ENCODE measurements around the gene DGKZ. TPM values are rescaled to one million over a fixed set of nuclear protein-coding genes. Genes with fewer than 3 reads are reported as not detected.

Gene DGKZ
- total and polyA plus RNA-seq, 4 donors = 4.6 to 24.3 (median 14.4) TPM

DNA sequence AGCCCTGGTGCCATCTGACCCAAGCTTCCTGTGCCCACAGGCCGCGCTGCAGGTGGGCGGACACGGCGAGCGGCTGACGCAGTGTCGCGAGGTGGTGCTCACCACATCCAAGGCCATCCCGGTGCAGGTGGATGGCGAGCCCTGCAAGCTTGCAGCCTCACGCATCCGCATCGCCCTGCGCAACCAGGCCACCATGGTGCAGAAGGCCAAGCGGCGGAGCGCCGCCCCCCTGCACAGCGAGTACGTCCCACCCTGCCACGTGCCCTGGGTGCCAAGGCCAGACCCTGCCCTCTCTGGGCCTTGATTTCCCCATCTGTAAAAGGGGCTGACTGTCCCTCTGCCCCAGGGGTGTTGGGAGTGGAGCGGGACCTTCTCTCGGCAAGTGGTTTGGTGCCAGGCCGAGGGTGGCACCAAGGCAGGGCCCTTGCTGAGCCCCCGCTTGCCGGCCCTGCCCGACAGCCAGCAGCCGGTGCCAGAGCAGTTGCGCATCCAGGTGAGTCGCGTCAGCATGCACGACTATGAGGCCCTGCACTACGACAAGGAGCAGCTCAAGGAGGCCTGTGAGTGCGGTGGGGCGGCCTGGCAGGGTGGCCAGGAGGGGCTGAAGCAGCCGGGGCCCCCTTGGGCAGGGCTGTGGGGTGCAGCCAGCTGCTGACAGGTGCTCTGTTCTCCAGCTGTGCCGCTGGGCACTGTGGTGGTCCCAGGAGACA is 28.3 kb downstream of the DGKZ start:
- DNase-seq (ENCODE audit: low spot score) = no peak
- Histone ChIP-seq H3K4me3 (ENCODE audit: low read depth in 1 of 3, low read length in 3 of 3) (no peak overlapping the region), H3K36me3 (ENCODE audit: control insufficient read depth in 4 of 4, insufficient read depth in 3 of 4, low read depth in 1 of 4, low read length in 3 of 4) (peaks cover 7 to 47% (median 15%) of the 10 kb centered on the region in 4 donors), H3K27ac (ENCODE audit: low read depth in 1 of 2, low read length in 2 of 2) (no peak overlapping the region), H3K27me3 (ENCODE audit: control insufficient read depth in 4 of 4, insufficient read depth in 4 of 4, low read length in 3 of 4) (no peaks in the 10 kb centered on the region), H3K9me3 (ENCODE audit: control insufficient read depth in 4 of 4, low read length in 3 of 4) (no peaks in the 10 kb centered on the region), H3K4me1 (ENCODE audit: control insufficient read depth in 4 of 4, insufficient read depth in 4 of 4, low read length in 3 of 4) (no peaks in the 10 kb centered on the region), H3K9ac (ENCODE audit: low read depth in 1 of 2, low read length in 2 of 2) (no peak overlapping the region)
- 97% methylated on average over 38 of the region's 38 CpGs for WGBS
- TF ChIP-seq RXRA (IDR thresholded peaks at IDR 0.05) (no peak), HNF4A (conservative IDR thresholded peaks at IDR 0.05) (no peak), JUND (IDR thresholded peaks at IDR 0.05) (no peak), NR2F2 (IDR thresholded peaks at IDR 0.05) (no peak), YY1 (IDR thresholded peaks at IDR 0.05) (no peak), SP1 (IDR thresholded peaks at IDR 0.05) (no peak), EGR1 (IDR thresholded peaks at IDR 0.05; ENCODE audit: low read depth in 2 of 2) (no peak), FOXA2 (IDR thresholded peaks at IDR 0.05) (no peak), GABPA (IDR thresholded peaks at IDR 0.05 in 1 of 2, conservative IDR thresholded peaks at IDR 0.05 in 1 of 2) (no peak), FOXA1 (IDR thresholded peaks at IDR 0.05) (no peak), HNF4G (IDR thresholded peaks at IDR 0.05) (no peak), RAD21 (IDR thresholded peaks at IDR 0.05) (no peak), TAF1 (conservative IDR thresholded peaks at IDR 0.05) (no peak)
- TF ChIP-seq, protein P1, sequence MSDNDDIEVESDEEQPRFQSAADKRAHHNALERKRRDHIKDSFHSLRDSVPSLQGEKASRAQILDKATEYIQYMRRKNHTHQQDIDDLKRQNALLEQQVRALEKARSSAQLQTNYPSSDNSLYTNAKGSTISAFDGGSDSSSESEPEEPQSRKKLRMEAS (IDR thresholded peaks at IDR 0.05) = no peak
- TF ChIP-seq, protein P2, sequence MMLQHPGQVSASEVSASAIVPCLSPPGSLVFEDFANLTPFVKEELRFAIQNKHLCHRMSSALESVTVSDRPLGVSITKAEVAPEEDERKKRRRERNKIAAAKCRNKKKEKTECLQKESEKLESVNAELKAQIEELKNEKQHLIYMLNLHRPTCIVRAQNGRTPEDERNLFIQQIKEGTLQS (IDR thresholded peaks at IDR 0.05) = no peak
- TF ChIP-seq, protein P3, sequence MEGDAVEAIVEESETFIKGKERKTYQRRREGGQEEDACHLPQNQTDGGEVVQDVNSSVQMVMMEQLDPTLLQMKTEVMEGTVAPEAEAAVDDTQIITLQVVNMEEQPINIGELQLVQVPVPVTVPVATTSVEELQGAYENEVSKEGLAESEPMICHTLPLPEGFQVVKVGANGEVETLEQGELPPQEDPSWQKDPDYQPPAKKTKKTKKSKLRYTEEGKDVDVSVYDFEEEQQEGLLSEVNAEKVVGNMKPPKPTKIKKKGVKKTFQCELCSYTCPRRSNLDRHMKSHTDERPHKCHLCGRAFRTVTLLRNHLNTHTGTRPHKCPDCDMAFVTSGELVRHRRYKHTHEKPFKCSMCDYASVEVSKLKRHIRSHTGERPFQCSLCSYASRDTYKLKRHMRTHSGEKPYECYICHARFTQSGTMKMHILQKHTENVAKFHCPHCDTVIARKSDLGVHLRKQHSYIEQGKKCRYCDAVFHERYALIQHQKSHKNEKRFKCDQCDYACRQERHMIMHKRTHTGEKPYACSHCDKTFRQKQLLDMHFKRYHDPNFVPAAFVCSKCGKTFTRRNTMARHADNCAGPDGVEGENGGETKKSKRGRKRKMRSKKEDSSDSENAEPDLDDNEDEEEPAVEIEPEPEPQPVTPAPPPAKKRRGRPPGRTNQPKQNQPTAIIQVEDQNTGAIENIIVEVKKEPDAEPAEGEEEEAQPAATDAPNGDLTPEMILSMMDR (IDR thresholded peaks at IDR 0.05; ENCODE audit: low read depth, low read length, missing input control) = no peak
- TF ChIP-seq, protein P4, sequence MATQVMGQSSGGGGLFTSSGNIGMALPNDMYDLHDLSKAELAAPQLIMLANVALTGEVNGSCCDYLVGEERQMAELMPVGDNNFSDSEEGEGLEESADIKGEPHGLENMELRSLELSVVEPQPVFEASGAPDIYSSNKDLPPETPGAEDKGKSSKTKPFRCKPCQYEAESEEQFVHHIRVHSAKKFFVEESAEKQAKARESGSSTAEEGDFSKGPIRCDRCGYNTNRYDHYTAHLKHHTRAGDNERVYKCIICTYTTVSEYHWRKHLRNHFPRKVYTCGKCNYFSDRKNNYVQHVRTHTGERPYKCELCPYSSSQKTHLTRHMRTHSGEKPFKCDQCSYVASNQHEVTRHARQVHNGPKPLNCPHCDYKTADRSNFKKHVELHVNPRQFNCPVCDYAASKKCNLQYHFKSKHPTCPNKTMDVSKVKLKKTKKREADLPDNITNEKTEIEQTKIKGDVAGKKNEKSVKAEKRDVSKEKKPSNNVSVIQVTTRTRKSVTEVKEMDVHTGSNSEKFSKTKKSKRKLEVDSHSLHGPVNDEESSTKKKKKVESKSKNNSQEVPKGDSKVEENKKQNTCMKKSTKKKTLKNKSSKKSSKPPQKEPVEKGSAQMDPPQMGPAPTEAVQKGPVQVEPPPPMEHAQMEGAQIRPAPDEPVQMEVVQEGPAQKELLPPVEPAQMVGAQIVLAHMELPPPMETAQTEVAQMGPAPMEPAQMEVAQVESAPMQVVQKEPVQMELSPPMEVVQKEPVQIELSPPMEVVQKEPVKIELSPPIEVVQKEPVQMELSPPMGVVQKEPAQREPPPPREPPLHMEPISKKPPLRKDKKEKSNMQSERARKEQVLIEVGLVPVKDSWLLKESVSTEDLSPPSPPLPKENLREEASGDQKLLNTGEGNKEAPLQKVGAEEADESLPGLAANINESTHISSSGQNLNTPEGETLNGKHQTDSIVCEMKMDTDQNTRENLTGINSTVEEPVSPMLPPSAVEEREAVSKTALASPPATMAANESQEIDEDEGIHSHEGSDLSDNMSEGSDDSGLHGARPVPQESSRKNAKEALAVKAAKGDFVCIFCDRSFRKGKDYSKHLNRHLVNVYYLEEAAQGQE (IDR thresholded peaks at IDR 0.05) = no peak
- TF ChIP-seq, protein P5, sequence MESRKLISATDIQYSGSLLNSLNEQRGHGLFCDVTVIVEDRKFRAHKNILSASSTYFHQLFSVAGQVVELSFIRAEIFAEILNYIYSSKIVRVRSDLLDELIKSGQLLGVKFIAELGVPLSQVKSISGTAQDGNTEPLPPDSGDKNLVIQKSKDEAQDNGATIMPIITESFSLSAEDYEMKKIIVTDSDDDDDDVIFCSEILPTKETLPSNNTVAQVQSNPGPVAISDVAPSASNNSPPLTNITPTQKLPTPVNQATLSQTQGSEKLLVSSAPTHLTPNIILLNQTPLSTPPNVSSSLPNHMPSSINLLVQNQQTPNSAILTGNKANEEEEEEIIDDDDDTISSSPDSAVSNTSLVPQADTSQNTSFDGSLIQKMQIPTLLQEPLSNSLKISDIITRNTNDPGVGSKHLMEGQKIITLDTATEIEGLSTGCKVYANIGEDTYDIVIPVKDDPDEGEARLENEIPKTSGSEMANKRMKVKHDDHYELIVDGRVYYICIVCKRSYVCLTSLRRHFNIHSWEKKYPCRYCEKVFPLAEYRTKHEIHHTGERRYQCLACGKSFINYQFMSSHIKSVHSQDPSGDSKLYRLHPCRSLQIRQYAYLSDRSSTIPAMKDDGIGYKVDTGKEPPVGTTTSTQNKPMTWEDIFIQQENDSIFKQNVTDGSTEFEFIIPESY (IDR thresholded peaks at IDR 0.05) = no peak

Measured in liver (tissue), 9 donors.